IMR-90 (cell line): Measurements from ENCODE around the gene ROBO3. TPM values are rescaled to one million over a fixed set of nuclear protein-coding genes. Genes with fewer than 3 reads are reported as not detected.

Experiments used
- ATAC-seq: fragments of 200-7000 bp; cut with Tn5 transposase; 2 replicates; pipeline ENCODE4 v1.9.1; 2020; ENCODE audit warnings: low read depth, mild to moderate bottlenecking, moderate library complexity
- BruUV-seq: library from RNA; stranded (reverse); fragments of 400-500 nt; replicated peaks from 2 replicates; lab custom pipeline; 2021; lab: Mats Ljungman, UMichigan
- CTCF ChIA-PET: fragments of 300-600 bp; formaldehyde crosslinking; extraction: SDS; loops from one replicate; lab custom pipeline; 2021; ENCODE audit warnings: antibody characterized with exemption; lab: Yijun Ruan, JAX
- POLR2A ChIA-PET: fragments of 300-600 bp; sonication (Branson Sonifier 250); formaldehyde crosslinking; loops from one replicate; lab custom pipeline; 2022; ENCODE audit warnings: antibody characterized with exemption; ENCODE audit not compliant: unreplicated experiment; lab: Charles Lee
- DNase-seq: peaks from one replicate; pipeline ENCODE4 v3.0.0; 2013
- H2AFZ ChIP-seq: replicated peaks from 2 replicates; pipeline ENCODE3; 2013; ENCODE audit warnings: low read length, mild to moderate bottlenecking; ENCODE audit not compliant: poor library complexity
- H2AK5ac ChIP-seq: 2 replicates; pipeline ENCODE4 v1.6.1; 2013; ENCODE audit warnings: low read depth, low read length, inconsistent platforms
- H2AK9ac ChIP-seq: replicated peaks from 2 replicates; pipeline ENCODE3; 2013; ENCODE audit warnings: mild to moderate bottlenecking, low read depth, low read length, moderate library complexity; ENCODE audit not compliant: poor library complexity
- H2BK120ac ChIP-seq: 2 replicates; pipeline ENCODE4 v1.6.1; 2013; ENCODE audit warnings: low read depth, low read length, inconsistent platforms
- H2BK15ac ChIP-seq: 3 replicates; pipeline ENCODE4 v1.6.1; 2013; ENCODE audit warnings: low read depth, low read length, inconsistent platforms
- H2BK20ac ChIP-seq: 2 replicates; pipeline ENCODE4 v1.6.1; 2013; ENCODE audit warnings: low read depth, mild to moderate bottlenecking, inconsistent platforms, low read length, moderate library complexity
- H2BK5ac ChIP-seq: 2 replicates; pipeline ENCODE4 v1.6.1; 2013; ENCODE audit warnings: mild to moderate bottlenecking, low read depth, low read length, inconsistent platforms; ENCODE audit not compliant: poor library complexity, severe bottlenecking
- H3K14ac ChIP-seq: replicated peaks from 2 replicates; pipeline ENCODE4 v1.6.1; 2013; ENCODE audit warnings: low read depth, low read length, inconsistent platforms
- H3K18ac ChIP-seq: 2 replicates; pipeline ENCODE4 v1.6.1; 2013; ENCODE audit warnings: low read depth, low read length, control low read depth
- H3K23ac ChIP-seq: 2 replicates; pipeline ENCODE4 v1.6.1; 2013; ENCODE audit warnings: low read depth, low read length, inconsistent platforms
- H3K27ac ChIP-seq: 2 replicates; pipeline ENCODE4 v1.5.1; 2013; ENCODE audit warnings: mild to moderate bottlenecking, control low read depth, low read length; ENCODE audit not compliant: insufficient read depth
- H3K27me3 ChIP-seq: 2 replicates; pipeline ENCODE4 v1.6.1; 2013; ENCODE audit warnings: low read length; ENCODE audit not compliant: control insufficient read depth, insufficient read depth
- H3K36me3 ChIP-seq: 2 replicates; pipeline ENCODE4 v1.6.1; 2013; ENCODE audit warnings: low read length, mixed read lengths; ENCODE audit not compliant: control insufficient read depth, insufficient read depth
- H3K4ac ChIP-seq: 2 replicates; pipeline ENCODE4 v1.6.1; 2013; ENCODE audit warnings: low read depth, low read length, inconsistent platforms
- H3K4me1 ChIP-seq: 2 replicates; pipeline ENCODE4 v1.6.1; 2013; ENCODE audit warnings: low read length, mixed read lengths; ENCODE audit not compliant: control insufficient read depth, insufficient read depth
- H3K4me2 ChIP-seq: 2 replicates; pipeline ENCODE4 v1.6.1; 2013; ENCODE audit warnings: low read depth, mild to moderate bottlenecking, control low read depth, low read length, moderate library complexity
- H3K4me3 ChIP-seq: 2 replicates; pipeline ENCODE4 v1.5.1; 2013; ENCODE audit warnings: low read depth, mild to moderate bottlenecking, control low read depth, low read length, moderate library complexity; ENCODE audit not compliant: insufficient read depth
- H3K56ac ChIP-seq: 2 replicates; pipeline ENCODE4 v1.6.1; 2013; ENCODE audit warnings: low read length, inconsistent platforms; ENCODE audit not compliant: insufficient read depth; ENCODE audit errors: extremely low read depth
- H3K79me1 ChIP-seq, 2 experiments: 2 replicates each; pipeline ENCODE4 v1.6.1; 2013; ENCODE audit warnings: low read length in 2 of 2, inconsistent platforms in 1 of 2, low read depth in 1 of 2
- H3K9ac ChIP-seq: 2 replicates; pipeline ENCODE4 v1.6.1; 2013; ENCODE audit warnings: low read depth, low read length, control low read depth
- H3K9me1 ChIP-seq: 2 replicates; pipeline ENCODE4 v1.6.1; 2013; ENCODE audit warnings: low read length, inconsistent platforms; ENCODE audit not compliant: insufficient read depth
- H3K9me3 ChIP-seq: 2 replicates; pipeline ENCODE4 v1.6.1; 2013; ENCODE audit warnings: low read length; ENCODE audit not compliant: control insufficient read depth, insufficient read depth
- H4K20me1 ChIP-seq: 2 replicates; pipeline ENCODE4 v1.6.1; 2013; ENCODE audit warnings: low read length, inconsistent platforms; ENCODE audit not compliant: insufficient read depth
- H4K5ac ChIP-seq: 2 replicates; pipeline ENCODE4 v1.6.1; 2013; ENCODE audit warnings: mild to moderate bottlenecking, low read depth, low read length, control low read depth
- H4K8ac ChIP-seq, 2 experiments: 2 replicates each; pipeline ENCODE4 v1.6.1; 2013; ENCODE audit warnings: low read depth in 2 of 2, low read length in 2 of 2, control low read depth in 1 of 2, inconsistent platforms in 1 of 2
- H4K91ac ChIP-seq: 2 replicates; pipeline ENCODE4 v1.6.1; 2013; ENCODE audit warnings: low read depth, low read length, inconsistent platforms; ENCODE audit not compliant: insufficient read depth
- BHLHE40 ChIP-seq: fragments of 150-350 bp; IDR thresholded peaks from 2 replicates; pipeline ENCODE4 v1.6.1; 2016; ENCODE audit warnings: mild to moderate bottlenecking, low read depth, low read length
- CEBPB ChIP-seq: IDR thresholded peaks from 2 replicates; pipeline ENCODE4 v1.6.1; 2012; ENCODE audit warnings: low read depth, low read length, improper control_type of control experiment
- CHD1 ChIP-seq: IDR thresholded peaks from 2 replicates; pipeline ENCODE4 v1.6.1; 2012; ENCODE audit warnings: low read depth, low read length, improper control_type of control experiment
- FOS ChIP-seq: fragments of 150-350 bp; IDR thresholded peaks from 2 replicates; pipeline ENCODE4 v1.6.1; 2016; ENCODE audit warnings: low read depth, low read length
- MAFK ChIP-seq: IDR thresholded peaks from 2 replicates; pipeline ENCODE4 v1.6.1; 2012; ENCODE audit warnings: low read depth, low read length, improper control_type of control experiment
- MAZ ChIP-seq: IDR thresholded peaks from 2 replicates; pipeline ENCODE4 v1.6.1; 2012; ENCODE audit warnings: low read depth, mild to moderate bottlenecking, low read length, improper control_type of control experiment, moderate library complexity, borderline replicate concordance
- MXI1 ChIP-seq: IDR thresholded peaks from 2 replicates; pipeline ENCODE4 v1.6.1; 2012; ENCODE audit warnings: low read depth, mild to moderate bottlenecking, low read length, moderate library complexity, borderline replicate concordance
- NFE2L2 ChIP-seq: fragments of 150-350 bp; IDR thresholded peaks from 2 replicates; pipeline ENCODE4 v1.6.1; 2016; ENCODE audit warnings: low read depth, mild to moderate bottlenecking, low read length
- POLR2A ChIP-seq: IDR thresholded peaks from 2 replicates; pipeline ENCODE4 v1.6.1; 2012; ENCODE audit warnings: mild to moderate bottlenecking, low read depth, low read length
- RAD21 ChIP-seq: IDR thresholded peaks from 2 replicates; pipeline ENCODE4 v1.6.1; 2012; ENCODE audit warnings: low read length, improper control_type of control experiment
- RCOR1 ChIP-seq: IDR thresholded peaks from 2 replicates; pipeline ENCODE4 v1.6.1; 2012; ENCODE audit warnings: mild to moderate bottlenecking, low read length, improper control_type of control experiment; ENCODE audit not compliant: insufficient replicate concordance
- RFX5 ChIP-seq: IDR thresholded peaks from 2 replicates; pipeline ENCODE4 v1.8.0; 2012; ENCODE audit warnings: low read depth, mild to moderate bottlenecking, low read length, moderate library complexity
- SMC3 ChIP-seq: fragments of 150-350 bp; IDR thresholded peaks from 2 replicates; pipeline ENCODE4 v1.6.1; 2016; ENCODE audit warnings: low read depth, mild to moderate bottlenecking, antibody characterized with exemption, low read length, moderate library complexity
- WGBS, 2 experiments: methylation state at CpG; one replicate each; pipeline versions ENCODE4 v1.1.5 to v1.1.7; 2013; ENCODE audit warnings: missing lambda C conversion rate in 2 of 2; ENCODE audit not compliant: insufficient read length in 1 of 2; ENCODE audit errors: extremely low coverage in 2 of 2; 5-methylcytosine and 5-hydroxymethylcytosine counted together
- dilution Hi-C: fragments of 300-500 bp; cut with HindIII; formaldehyde crosslinking; loops from one replicate; pipeline ENCODE4 v1.14.3; 2018; ENCODE audit warnings: low sequenced_read_pairs; ENCODE audit not compliant: unreplicated experiment
- in situ Hi-C: fragments of 300-500 bp; cut with MboI; formaldehyde crosslinking; loops from 3 replicates; pipeline ENCODE4 v1.14.3; 2019; ENCODE audit warnings: low sequenced_read_pairs, inconsistent platforms, mixed read lengths
- intact Hi-C: fragments of 100-400 bp; cut with micrococcal nuclease; formaldehyde crosslinking; loops from 2 replicates; pipeline ENCODE4 v1.10.0; 2022
- polyA plus RNA-seq, 3 experiments: library from polyadenylated mRNA; depleted of rRNA; stranded (reverse); fragments of >200 nt; gene quantifications; 2 replicates each; pipeline ENCODE4 v1.2.3, GENCODE V29; 2012; ENCODE audit warnings: low replicate concordance in 1 of 3
- total RNA-seq: library from RNA; depleted of rRNA; stranded (reverse); fragments of >200 nt; gene quantifications from 2 replicates; pipeline ENCODE4 v1.2.3, GENCODE V29; 2012
- TF ChIP-seq, protein P1 (sequence below): fragments of 150-350 bp; IDR thresholded peaks from 2 replicates; pipeline ENCODE4 v1.6.1; 2017; ENCODE audit warnings: mild to moderate bottlenecking, antibody characterized with exemption, low read length, low read depth
- TF ChIP-seq, protein P2 (sequence below): fragments of 150-350 bp; IDR thresholded peaks from 2 replicates; pipeline ENCODE4 v1.6.1; 2016; ENCODE audit warnings: low read depth, mild to moderate bottlenecking, low read length, moderate library complexity, borderline replicate concordance
- TF ChIP-seq, protein P3 (sequence below): conservative IDR thresholded peaks from 2 replicates; pipeline ENCODE4 v1.5.1; 2012; ENCODE audit warnings: mild to moderate bottlenecking, low read depth, low read length, improper control_type of control experiment

Gene ROBO3
- total and polyA plus RNA-seq, 2 of the 4 experiments (the other 2 are of a cell fraction) = 12.0 to 54.1 TPM

DNA sequence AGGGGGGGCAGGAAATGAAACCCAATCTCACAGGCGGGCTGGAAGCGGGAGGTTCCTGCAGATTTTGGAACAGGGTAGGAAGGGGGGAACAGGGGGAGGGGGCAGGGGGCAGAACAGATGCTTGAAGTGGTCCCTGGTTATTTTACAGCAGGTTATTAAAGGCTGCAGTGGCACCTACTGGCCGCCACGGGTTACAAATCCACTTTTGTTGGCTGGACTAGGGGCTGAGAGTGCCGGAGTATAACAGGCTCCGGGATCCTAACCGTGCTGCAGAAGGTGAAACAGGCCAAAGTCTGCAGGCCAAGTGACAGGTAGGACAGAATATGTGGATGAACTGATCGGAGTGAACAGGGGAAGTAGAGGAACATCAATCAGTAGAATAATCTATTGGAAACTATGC lies 2.5 kb downstream of the ROBO3 start:
- H2AK5ac ChIP-seq = no peak overlapping the region
- no peak overlapping the region for H4K8ac ChIP-seq
- ATAC-seq = peak; percentile 62
- H2AFZ ChIP-seq = no peak overlapping the region
- H2BK20ac ChIP-seq = no peak overlapping the region
- H4K5ac ChIP-seq = no peak overlapping the region
- DNase-seq = peak; percentile 32
- no peak overlapping the region for H2BK15ac ChIP-seq
- H3K79me1 ChIP-seq = no peaks in the 10 kb centered on the region
- CTCF ChIA-PET = interaction anchor here (0.6 to 2.4 kb wide), 7 partner anchors 8 to 1244 kb away, joined by 3 to 19 read pairs (median 5); no protein-coding TSS in a partner anchor
- H3K36me3 ChIP-seq = no peaks in the 10 kb centered on the region
- H4K91ac ChIP-seq = no peak overlapping the region
- H3K4me2 ChIP-seq = no peak overlapping the region
- H3K56ac ChIP-seq = no peak overlapping the region
- in situ Hi-C loops = no loop called here
- H3K9me3 ChIP-seq = no peaks in the 10 kb centered on the region; the same call in 1 of the 2 replicates
- TF ChIP-seq BHLHE40 (no peak), RFX5 (no peak), POLR2A (no peak), FOS (no peak), RAD21 (peak; percentile 45), MXI1 (no peak), RCOR1 (no peak), SMC3 (peak; percentile 21; the same call in 1 of the 2 replicates), CEBPB (no peak), NFE2L2 (no peak), CHD1 (no peak), MAZ (no peak), MAFK (no peak)
- TF ChIP-seq, protein P1, sequence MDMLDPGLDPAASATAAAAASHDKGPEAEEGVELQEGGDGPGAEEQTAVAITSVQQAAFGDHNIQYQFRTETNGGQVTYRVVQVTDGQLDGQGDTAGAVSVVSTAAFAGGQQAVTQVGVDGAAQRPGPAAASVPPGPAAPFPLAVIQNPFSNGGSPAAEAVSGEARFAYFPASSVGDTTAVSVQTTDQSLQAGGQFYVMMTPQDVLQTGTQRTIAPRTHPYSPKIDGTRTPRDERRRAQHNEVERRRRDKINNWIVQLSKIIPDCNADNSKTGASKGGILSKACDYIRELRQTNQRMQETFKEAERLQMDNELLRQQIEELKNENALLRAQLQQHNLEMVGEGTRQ = no peak
- TF ChIP-seq, protein P2, sequence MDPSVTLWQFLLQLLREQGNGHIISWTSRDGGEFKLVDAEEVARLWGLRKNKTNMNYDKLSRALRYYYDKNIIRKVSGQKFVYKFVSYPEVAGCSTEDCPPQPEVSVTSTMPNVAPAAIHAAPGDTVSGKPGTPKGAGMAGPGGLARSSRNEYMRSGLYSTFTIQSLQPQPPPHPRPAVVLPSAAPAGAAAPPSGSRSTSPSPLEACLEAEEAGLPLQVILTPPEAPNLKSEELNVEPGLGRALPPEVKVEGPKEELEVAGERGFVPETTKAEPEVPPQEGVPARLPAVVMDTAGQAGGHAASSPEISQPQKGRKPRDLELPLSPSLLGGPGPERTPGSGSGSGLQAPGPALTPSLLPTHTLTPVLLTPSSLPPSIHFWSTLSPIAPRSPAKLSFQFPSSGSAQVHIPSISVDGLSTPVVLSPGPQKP = no peak
- TF ChIP-seq, protein P3, sequence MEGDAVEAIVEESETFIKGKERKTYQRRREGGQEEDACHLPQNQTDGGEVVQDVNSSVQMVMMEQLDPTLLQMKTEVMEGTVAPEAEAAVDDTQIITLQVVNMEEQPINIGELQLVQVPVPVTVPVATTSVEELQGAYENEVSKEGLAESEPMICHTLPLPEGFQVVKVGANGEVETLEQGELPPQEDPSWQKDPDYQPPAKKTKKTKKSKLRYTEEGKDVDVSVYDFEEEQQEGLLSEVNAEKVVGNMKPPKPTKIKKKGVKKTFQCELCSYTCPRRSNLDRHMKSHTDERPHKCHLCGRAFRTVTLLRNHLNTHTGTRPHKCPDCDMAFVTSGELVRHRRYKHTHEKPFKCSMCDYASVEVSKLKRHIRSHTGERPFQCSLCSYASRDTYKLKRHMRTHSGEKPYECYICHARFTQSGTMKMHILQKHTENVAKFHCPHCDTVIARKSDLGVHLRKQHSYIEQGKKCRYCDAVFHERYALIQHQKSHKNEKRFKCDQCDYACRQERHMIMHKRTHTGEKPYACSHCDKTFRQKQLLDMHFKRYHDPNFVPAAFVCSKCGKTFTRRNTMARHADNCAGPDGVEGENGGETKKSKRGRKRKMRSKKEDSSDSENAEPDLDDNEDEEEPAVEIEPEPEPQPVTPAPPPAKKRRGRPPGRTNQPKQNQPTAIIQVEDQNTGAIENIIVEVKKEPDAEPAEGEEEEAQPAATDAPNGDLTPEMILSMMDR = peak; percentile 53
- 33% methylated on average over 1 of the region's 8 CpGs; no CpG with 5 or more reads in 1 of the 2 experiments for WGBS, 2 experiments
- no peak overlapping the region for H3K14ac ChIP-seq
- POLR2A ChIA-PET = no interaction called here
- H3K18ac ChIP-seq = no peak overlapping the region
- H2BK5ac ChIP-seq = no peak overlapping the region
- dilution Hi-C loops = no loop called here
- no peak overlapping the region for H2AK9ac ChIP-seq
- H3K27ac ChIP-seq = no peak overlapping the region
- H3K23ac ChIP-seq = no peak overlapping the region
- H3K9me1 ChIP-seq = no peaks in the 10 kb centered on the region; the same call in 1 of the 2 replicates
- no peak overlapping the region for H3K4me3 ChIP-seq
- intact Hi-C loops = loop anchor here (1.0 to 10.0 kb wide), 4 partner anchors 197 to 793 kb away; no protein-coding TSS in a partner anchor
- no peak overlapping the region for H2BK120ac ChIP-seq
- H3K4me1 ChIP-seq = peaks cover 2% of the 10 kb centered on the region
- no TSS peak for BruUV-seq
- H3K9ac ChIP-seq = no peak overlapping the region
- H4K20me1 ChIP-seq = 0 out of 2 replicates have a peak, but pooled peaks cover 4% of the 10 kb centered on the region
- no peak overlapping the region for H3K4ac ChIP-seq
- H3K27me3 ChIP-seq = peaks cover 95% of the 10 kb centered on the region
